Measurements from ENCODE around the gene LAMTOR2.

Gene LAMTOR2

GRCh38 chr1:156076609-156077429, 22.2 kb downstream of the LAMTOR2 start:
- DNase-seq (ENCODE audit: low read depth in 2 of 2): no peak

- no peak for DNase-seq (ENCODE audit: low read depth in 2 of 2)
Measured at GRCh38 chr1:156077430-156077760, 22.8 kb downstream of the LAMTOR2 start.

- DNase-seq (ENCODE audit: low read depth in 2 of 2): no peak
Measured at GRCh38 chr1:156078728-156079127, 24.1 kb downstream of the LAMTOR2 start.

GRCh38 chr1:156079762-156080161, 25.2 kb downstream of the LAMTOR2 start:
- DNase-seq (ENCODE audit: low read depth in 2 of 2): no peak

GRCh38 chr1:156080241-156080862, 25.8 kb downstream of the LAMTOR2 start:
- DNase-seq (ENCODE audit: low read depth in 2 of 2): no peak

- DNase-seq (ENCODE audit: low read depth in 2 of 2): no peak
Measured at GRCh38 chr1:156080863-156081179, 26.2 kb downstream of the LAMTOR2 start.

GRCh38 chr1:156081180-156081916, 26.8 kb downstream of the LAMTOR2 start:
- no peak for DNase-seq (ENCODE audit: low read depth in 2 of 2)

GRCh38 chr1:156081917-156082308, 27.3 kb downstream of the LAMTOR2 start:
- no peak for DNase-seq (ENCODE audit: low read depth in 2 of 2)

GRCh38 chr1:156082309-156083091, 27.9 kb downstream of the LAMTOR2 start, which contains the start of gene MEX3A:
Gene MEX3A, minus strand, starts transcription at chr1:156082465. Its CDS starts 467 bp downstream, at chr1:156081998.
- DNase-seq (ENCODE audit: low read depth in 2 of 2): no peak

GRCh38 chr1:156083800-156084790, 29.5 kb downstream of the LAMTOR2 start:
- no peak for DNase-seq (ENCODE audit: low read depth in 2 of 2)

GRCh38 chr1:156086256-156086662, 31.7 kb downstream of the LAMTOR2 start:
- DNase-seq (ENCODE audit: low read depth in 2 of 2): no peak

- DNase-seq (ENCODE audit: low read depth in 2 of 2): no peak
Measured at GRCh38 chr1:156089704-156090103, 35.1 kb downstream of the LAMTOR2 start.

GRCh38 chr1:156090138-156090839, 35.7 kb downstream of the LAMTOR2 start:
- DNase-seq (ENCODE audit: low read depth in 2 of 2): no peak

GRCh38 chr1:156090840-156091188, 36.2 kb downstream of the LAMTOR2 start:
- no peak for DNase-seq (ENCODE audit: low read depth in 2 of 2)

- DNase-seq (ENCODE audit: low read depth in 2 of 2): no peak
Measured at GRCh38 chr1:156091610-156092009, 37.0 kb downstream of the LAMTOR2 start.

- no peak for DNase-seq (ENCODE audit: low read depth in 2 of 2)
Measured at GRCh38 chr1:156095906-156096508, 41.4 kb downstream of the LAMTOR2 start.

- DNase-seq (ENCODE audit: low read depth in 2 of 2): peak in 1 of 2 experiments; percentile 51
Measured at GRCh38 chr1:156096640-156097391, 42.2 kb downstream of the LAMTOR2 start.

- DNase-seq (ENCODE audit: low read depth in 2 of 2): no peak
Measured at GRCh38 chr1:156097499-156098178, 43.1 kb downstream of the LAMTOR2 start.

Measured in fibroblast of skin of left biceps (primary cell).